Liver (tissue), 3 donors: ENCODE measurements around the gene TYMS.

Experiments
- ATF3 ChIP-seq: IDR thresholded peaks from 2 replicates; pipeline ENCODE4 v1.6.1; 2016; ENCODE audit warnings: antibody characterized with exemption
- CTCF ChIP-seq: fragments of 150-350 bp; IDR thresholded peaks from 2 replicates; pipeline ENCODE4 v1.5.1; 2017; ENCODE audit warnings: improper control_type of control experiment, low read depth, low read length; ENCODE audit not compliant: missing input control
- GABPA ChIP-seq, 2 donors: IDR thresholded peaks in 1 of 2; conservative IDR thresholded peaks in 1 of 2; 2 replicates each; pipeline ENCODE4 v1.6.1; 2016; ENCODE audit warnings: antibody characterized with exemption in 2 of 2, mild to moderate bottlenecking in 1 of 2, moderate library complexity in 1 of 2
- HNF4G ChIP-seq: IDR thresholded peaks from 2 replicates; pipeline ENCODE4 v1.6.1; 2016; ENCODE audit warnings: antibody characterized with exemption
- JUND ChIP-seq, 2 donors: IDR thresholded peaks; 2 replicates each; pipeline ENCODE4 v1.6.1; 2016; ENCODE audit warnings: antibody characterized with exemption in 2 of 2
- MAX ChIP-seq: IDR thresholded peaks from 2 replicates; pipeline ENCODE4 v1.6.1; 2016; ENCODE audit warnings: antibody characterized with exemption
- NR2F2 ChIP-seq: IDR thresholded peaks from 2 replicates; pipeline ENCODE4 v1.6.1; 2016; ENCODE audit warnings: antibody characterized with exemption
- RAD21 ChIP-seq, 2 donors: IDR thresholded peaks; 2 replicates each; pipeline ENCODE4 v1.6.1; 2016; ENCODE audit warnings: antibody characterized with exemption in 2 of 2, mild to moderate bottlenecking in 2 of 2
- REST ChIP-seq: IDR thresholded peaks from 2 replicates; pipeline ENCODE4 v1.6.1; 2016; ENCODE audit warnings: antibody characterized with exemption, mild to moderate bottlenecking
- SP1 ChIP-seq: IDR thresholded peaks from 2 replicates; pipeline ENCODE4 v1.6.1; 2018; ENCODE audit warnings: antibody characterized with exemption, mild to moderate bottlenecking
- TAF1 ChIP-seq: conservative IDR thresholded peaks from 2 replicates; pipeline ENCODE4 v1.6.1; 2016; ENCODE audit warnings: antibody characterized with exemption, mild to moderate bottlenecking
- YY1 ChIP-seq: IDR thresholded peaks from 2 replicates; pipeline ENCODE4 v1.6.1; 2016; ENCODE audit warnings: antibody characterized with exemption, mild to moderate bottlenecking
- ZBTB33 ChIP-seq: IDR thresholded peaks from 2 replicates; pipeline ENCODE4 v1.6.1; 2016; ENCODE audit warnings: antibody characterized with exemption
- donor health status: healthy.
- donor health status: healthy.

GRCh38 chr18:681985-682384, 24.5 kb downstream of the TYMS start:
- TF ChIP-seq CTCF (no peak), MAX (no peak), TAF1 (no peak), ATF3 (no peak), RAD21 (IDR thresholded peaks at IDR 0.05) (no peak), SP1 (no peak), YY1 (no peak), HNF4G (no peak), GABPA (IDR thresholded peaks at IDR 0.05 in 1 of 2, conservative IDR thresholded peaks at IDR 0.05 in 1 of 2) (no peak), ZBTB33 (no peak), REST (no peak), NR2F2 (no peak), JUND (IDR thresholded peaks at IDR 0.05) (no peak)
